Gastroesophageal sphincter (tissue), 4 donors: ENCODE measurements around the gene TOM1L2. TPM values are rescaled to one million over a fixed set of nuclear protein-coding genes. Genes with fewer than 3 reads are reported as not detected.
"Not testable (repeated sequence)": the region's sequence is repeated elsewhere in the genome, so short reads cannot be mapped to it uniquely, and the experiment has no call there.

Experiments used
- ATAC-seq: fragments of 150-250 bp; one replicate; pipeline ENCODE4 v1.9.1; 2016; ENCODE audit warnings: mild to moderate bottlenecking, moderate library complexity
- H3K27ac ChIP-seq, 4 donors: fragments of 200-600 bp; sonication (generic) in 3 of 4; 1 replicate in 3 of 4; 2 replicates in 1 of 4; pipeline ENCODE4 v1.5.1; 2016 to 2019
- H3K27me3 ChIP-seq: fragments of 200-600 bp; sonication (generic); one replicate; pipeline ENCODE4 v1.5.1; 2019
- H3K36me3 ChIP-seq, 2 donors: fragments of 200-600 bp; sonication (generic); one replicate each; pipeline ENCODE4 v1.5.1; 2019; ENCODE audit warnings: control low read depth in 1 of 2
- H3K4me1 ChIP-seq, 3 donors: fragments of 200-600 bp; sonication (generic); 1 replicate in 2 of 3; 2 replicates in 1 of 3; pipeline ENCODE4 v1.5.1; 2016 to 2019; ENCODE audit warnings: control low read depth in 2 of 3
- H3K4me3 ChIP-seq, 2 donors: fragments of 200-600 bp; sonication (generic); one replicate each; pipeline ENCODE4 v1.5.1; 2019; ENCODE audit warnings: mild to moderate bottlenecking in 1 of 2, moderate library complexity in 1 of 2
- H3K9me3 ChIP-seq, 3 donors: fragments of 200-600 bp; sonication (generic); one replicate each; pipeline ENCODE4 v1.5.1; 2017 to 2019; ENCODE audit warnings: control low read depth in 2 of 3
- EP300 ChIP-seq: sonication (generic); formaldehyde crosslinking; IDR thresholded peaks from one replicate; pipeline ENCODE4 v1.6.1; 2017; ENCODE audit warnings: antibody characterized with exemption, mild to moderate bottlenecking
- POLR2A ChIP-seq, 2 donors: fragments of 450-650 bp; IDR thresholded peaks; one replicate each; pipeline ENCODE4 v1.6.1; 2017; ENCODE audit warnings: antibody characterized with exemption in 2 of 2, mild to moderate bottlenecking in 2 of 2, moderate library complexity in 1 of 2
- POLR2AphosphoS5 ChIP-seq: sonication (generic); formaldehyde crosslinking; IDR thresholded peaks from one replicate; pipeline ENCODE4 v1.6.1; 2017; ENCODE audit warnings: antibody characterized with exemption
- WGBS, 2 donors: methylation state at CpG; one replicate each; pipeline ENCODE4 v1.1.5; 2018; ENCODE audit warnings: low coverage in 1 of 2; 5-methylcytosine and 5-hydroxymethylcytosine counted together
- total RNA-seq, 4 donors: library from RNA; depleted of rRNA; stranded (reverse); fragments of >200 nt; gene quantifications; one replicate each; pipeline ENCODE4 v1.1.0, GENCODE V29; 2016
- TF ChIP-seq, protein P1 (sequence below), 4 experiments: fragments of 200-600 bp in 2 of 4; fragments of 450-650 bp in 2 of 4; sonication (generic) in 1 of 4; IDR thresholded peaks; one replicate each; pipeline ENCODE4 v1.5.1; 2017 to 2019; ENCODE audit warnings: antibody characterized with exemption in 4 of 4, mild to moderate bottlenecking in 2 of 4, moderate library complexity in 2 of 4

The TOM1L2 gene
- total RNA-seq, 4 donors from 2014 or later = 49.6 to 88.9 (median 74.8) TPM

DNA sequence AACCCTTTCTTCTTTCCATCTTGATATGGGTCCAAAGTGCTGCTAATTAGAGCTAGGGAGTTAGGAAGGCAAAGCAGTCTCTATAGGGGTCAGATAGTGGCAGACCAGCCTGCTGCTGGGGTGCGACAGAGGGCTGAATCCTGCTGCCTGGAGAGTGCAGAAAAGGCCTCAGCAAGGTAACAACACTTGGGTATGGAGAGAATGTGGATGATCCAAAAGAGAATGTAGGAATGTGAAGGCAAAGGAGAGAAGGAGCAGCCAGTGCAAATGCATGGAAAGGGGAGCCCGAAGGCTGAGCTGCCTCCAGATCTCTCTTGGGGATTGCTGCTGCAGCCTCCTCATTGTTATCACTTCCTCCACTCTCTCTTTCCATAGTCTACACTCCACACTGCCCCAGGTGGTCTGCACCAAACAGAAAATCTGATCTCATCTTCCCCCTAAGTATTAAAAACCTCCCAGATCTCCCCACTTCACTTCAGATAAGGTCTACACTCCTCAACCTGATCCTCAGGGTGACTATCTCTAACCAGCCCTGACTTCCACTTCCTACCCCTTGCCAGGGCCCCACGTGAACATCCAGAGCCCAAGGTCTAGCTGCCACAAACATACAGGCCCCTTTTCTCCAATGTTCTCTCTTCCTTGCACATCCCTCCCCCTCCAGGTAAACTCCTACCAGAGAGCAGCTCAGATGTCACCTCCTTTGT lies 28.8 kb downstream of the TOM1L2 start:
- Histone ChIP-seq H3K36me3 (no peaks in the 10 kb centered on the region), H3K9me3 (no peaks in the 10 kb centered on the region), H3K27me3 (no peaks in the 10 kb centered on the region), H3K27ac (peak overlapping the region in 3 of 4 donors; percentile 45 to 56 (median 51)), H3K4me3 (no peak overlapping the region), H3K4me1 (peaks cover 0 to 90% (median 23%) of the 10 kb centered on the region in 3 donors)
- 49 to 56% methylated on average over 2 to 3 of the region's 3 CpGs for WGBS, 2 donors
- TF ChIP-seq EP300 = no peak
- no peak for TF ChIP-seq POLR2A (IDR thresholded peaks at IDR 0.05)
- TF ChIP-seq, protein P1, sequence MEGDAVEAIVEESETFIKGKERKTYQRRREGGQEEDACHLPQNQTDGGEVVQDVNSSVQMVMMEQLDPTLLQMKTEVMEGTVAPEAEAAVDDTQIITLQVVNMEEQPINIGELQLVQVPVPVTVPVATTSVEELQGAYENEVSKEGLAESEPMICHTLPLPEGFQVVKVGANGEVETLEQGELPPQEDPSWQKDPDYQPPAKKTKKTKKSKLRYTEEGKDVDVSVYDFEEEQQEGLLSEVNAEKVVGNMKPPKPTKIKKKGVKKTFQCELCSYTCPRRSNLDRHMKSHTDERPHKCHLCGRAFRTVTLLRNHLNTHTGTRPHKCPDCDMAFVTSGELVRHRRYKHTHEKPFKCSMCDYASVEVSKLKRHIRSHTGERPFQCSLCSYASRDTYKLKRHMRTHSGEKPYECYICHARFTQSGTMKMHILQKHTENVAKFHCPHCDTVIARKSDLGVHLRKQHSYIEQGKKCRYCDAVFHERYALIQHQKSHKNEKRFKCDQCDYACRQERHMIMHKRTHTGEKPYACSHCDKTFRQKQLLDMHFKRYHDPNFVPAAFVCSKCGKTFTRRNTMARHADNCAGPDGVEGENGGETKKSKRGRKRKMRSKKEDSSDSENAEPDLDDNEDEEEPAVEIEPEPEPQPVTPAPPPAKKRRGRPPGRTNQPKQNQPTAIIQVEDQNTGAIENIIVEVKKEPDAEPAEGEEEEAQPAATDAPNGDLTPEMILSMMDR (IDR thresholded peaks at IDR 0.05) = no peak
- no peak for TF ChIP-seq POLR2AphosphoS5
- no peak for ATAC-seq

GRCh38 chr17:17942846-17943245 lies 29.4 kb downstream of the TOM1L2 start:
- Histone ChIP-seq H3K4me1 (peaks cover 0 to 92% (median 23%) of the 10 kb centered on the region in 3 donors), H3K9me3 (no peaks in the 10 kb centered on the region), H3K36me3 (no peaks in the 10 kb centered on the region), H3K27ac (peak overlapping the region in 3 of 4 donors; percentile 45 to 56 (median 51)), H3K27me3 (no peaks in the 10 kb centered on the region), H3K4me3 (no peak overlapping the region)
- no peak for ATAC-seq
- TF ChIP-seq POLR2A (IDR thresholded peaks at IDR 0.05) (no peak), POLR2AphosphoS5 (no peak), EP300 (no peak)
- TF ChIP-seq, protein P1 (IDR thresholded peaks at IDR 0.05) = no peak

- 28 to 43% methylated on average over 3 of the region's 5 CpGs for WGBS, 2 donors
Observed at GRCh38 chr17:17941015-17941414, 31.2 kb downstream of the TOM1L2 start.

GRCh38 chr17:17940441-17940911 lies 31.7 kb downstream of the TOM1L2 start:
- TF ChIP-seq, protein P1 (IDR thresholded peaks at IDR 0.05) = no peak
- TF ChIP-seq EP300 (no peak), POLR2AphosphoS5 (no peak)
- Histone ChIP-seq H3K36me3 (no peaks in the 10 kb centered on the region), H3K4me1 (peaks cover 0 to 92% (median 23%) of the 10 kb centered on the region in 3 donors), H3K4me3 (no peak overlapping the region), H3K9me3 (no peaks in the 10 kb centered on the region), H3K27me3 (no peaks in the 10 kb centered on the region), H3K27ac (peak overlapping the region in 2 of 4 donors; percentile 13 to 21)
- ATAC-seq = no peak
- WGBS, 2 donors = 7 to 19% methylated on average over 3 of the region's 3 CpGs

More at GRCh38 chr17:17941015-17941414, 31.2 kb downstream of the TOM1L2 start:
- no peaks in the 10 kb centered on the region for H3K9me3 ChIP-seq
- TF ChIP-seq POLR2A (IDR thresholded peaks at IDR 0.05) = no peak
- no peak for TF ChIP-seq POLR2AphosphoS5
- TF ChIP-seq, protein P1 (IDR thresholded peaks at IDR 0.05) = no peak
- TF ChIP-seq EP300 = no peak
- no peaks in the 10 kb centered on the region for H3K27me3 ChIP-seq
- H3K4me3 ChIP-seq = no peak overlapping the region
- H3K4me1 ChIP-seq = peaks cover 0 to 92% (median 23%) of the 10 kb centered on the region in 3 donors
- no peak for ATAC-seq
- H3K36me3 ChIP-seq = no peaks in the 10 kb centered on the region
- H3K27ac ChIP-seq = peak overlapping the region in 1 of 4 donors; percentile 13

- not testable (repeated sequence) for H3K27ac ChIP-seq, H3K36me3 ChIP-seq, H3K27me3 ChIP-seq, ATAC-seq, H3K9me3 ChIP-seq, H3K4me3 ChIP-seq
- WGBS, 2 donors = 90 to 93% methylated on average over 3 to 6 of the region's 7 CpGs
- peaks cover 0 to 91% (median 23%) of the 10 kb centered on the region in 3 donors for H3K4me1 ChIP-seq
Observed at GRCh38 chr17:17939941-17940340, 32.3 kb downstream of the TOM1L2 start.
